SK-MEL-5 (cell line): Measurements from ENCODE around the gene SCG5. TPM values are rescaled to one million over a fixed set of nuclear protein-coding genes. Genes with fewer than 3 reads are reported as not detected.

ENCODE experiments used
- DNase-seq: peaks from one replicate; pipeline ENCODE4 v3.0.0-alpha.2; 2016; ENCODE audit warnings: low read depth, low spot score
- in situ Hi-C: cut with HindIII; loops from 2 replicates; pipeline ENCODE4 v1.10.0; 2016; ENCODE audit warnings: low sequenced_read_pairs, high pct_unique_total_duplicates, low pct_unique_long_range_greater_than_20kb
- total RNA-seq: library from RNA; depleted of rRNA; stranded (reverse); fragments of >200 nt; shearing (Covaris generic); gene quantifications from 2 replicates; pipeline ENCODE4 v1.2.3, GENCODE V29; 2014

Gene SCG5
- total RNA-seq, 1 experiment from 2014 or later, result not detected

DNA sequence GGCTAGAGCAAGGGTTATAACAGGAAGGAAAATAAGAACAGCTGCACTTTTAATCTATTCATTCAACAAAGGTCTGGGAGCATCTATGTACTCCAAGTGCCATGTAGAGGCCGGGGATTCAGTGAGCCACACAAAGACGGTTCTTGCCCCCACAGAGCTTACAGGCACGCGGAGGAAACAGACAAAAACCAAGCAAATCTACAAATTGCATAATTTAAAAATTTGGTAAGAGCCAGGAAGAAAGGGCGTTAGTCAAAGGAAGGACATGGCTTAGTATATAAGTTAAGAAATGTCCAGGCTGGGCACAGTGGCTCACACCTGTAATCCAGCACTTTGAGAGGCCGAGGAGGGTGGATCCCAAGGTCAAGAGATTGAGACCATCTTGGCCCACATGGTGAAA, 65.9 kb downstream of the SCG5 start:
- in situ Hi-C loops, result no loop called here
- DNase-seq, result no peak

DNA sequence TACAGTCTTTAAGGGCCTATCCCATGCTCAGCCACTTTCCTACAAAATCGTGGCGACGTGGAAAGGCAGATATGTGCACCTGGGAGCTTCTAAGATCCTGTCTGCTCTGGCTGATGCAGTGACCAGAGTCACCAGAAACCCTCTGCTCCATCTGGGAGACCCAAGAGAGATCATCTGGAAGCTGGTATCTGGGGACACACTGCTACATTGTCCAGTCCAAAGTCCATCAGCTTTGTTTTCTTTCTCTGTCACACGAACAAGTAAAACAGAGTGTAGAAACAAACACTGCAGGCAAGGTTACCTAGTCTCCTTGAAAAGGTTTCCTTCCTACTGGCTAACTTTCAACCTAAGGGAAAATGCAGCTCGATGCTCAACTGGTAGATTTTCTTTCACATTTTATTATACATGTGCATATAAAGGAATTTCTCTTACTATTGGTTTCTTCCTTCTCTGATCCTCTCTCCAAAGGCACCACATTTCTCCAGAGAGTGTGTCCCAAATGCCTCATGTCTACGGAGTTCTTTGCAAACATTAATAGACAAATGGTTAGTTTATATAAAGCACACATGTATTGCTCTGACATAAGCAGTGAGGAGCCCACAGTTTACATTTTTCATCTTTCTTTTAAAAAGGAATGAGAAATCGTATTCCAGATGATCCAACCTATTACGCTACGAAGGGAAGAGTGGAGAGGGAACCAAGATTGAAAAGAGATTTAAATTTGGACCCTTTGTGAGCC, 68.0 kb downstream of the SCG5 start:
- in situ Hi-C loops, result no loop called here
- DNase-seq, result no peak

DNA sequence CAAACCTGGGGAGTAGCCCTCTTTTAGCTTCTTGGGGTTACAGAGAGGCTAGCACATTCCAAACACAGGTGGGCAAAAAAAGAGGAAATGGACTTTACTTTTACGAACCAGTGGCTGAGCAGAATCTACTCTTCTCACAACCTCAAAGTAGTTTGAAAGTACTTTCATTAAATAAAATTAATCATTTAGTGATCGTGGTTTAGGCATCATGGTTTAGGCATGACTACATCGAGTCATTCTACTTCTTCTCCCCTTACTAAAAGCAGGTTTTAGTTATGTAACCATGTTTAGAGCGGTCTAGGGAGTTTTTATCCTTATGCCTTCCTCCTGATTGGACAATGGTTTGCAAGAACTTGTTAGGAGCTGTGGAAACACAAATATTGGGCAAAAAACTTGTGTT, 73.8 kb downstream of the SCG5 start:
- no peak for DNase-seq
- in situ Hi-C loops, result no loop called here

DNA sequence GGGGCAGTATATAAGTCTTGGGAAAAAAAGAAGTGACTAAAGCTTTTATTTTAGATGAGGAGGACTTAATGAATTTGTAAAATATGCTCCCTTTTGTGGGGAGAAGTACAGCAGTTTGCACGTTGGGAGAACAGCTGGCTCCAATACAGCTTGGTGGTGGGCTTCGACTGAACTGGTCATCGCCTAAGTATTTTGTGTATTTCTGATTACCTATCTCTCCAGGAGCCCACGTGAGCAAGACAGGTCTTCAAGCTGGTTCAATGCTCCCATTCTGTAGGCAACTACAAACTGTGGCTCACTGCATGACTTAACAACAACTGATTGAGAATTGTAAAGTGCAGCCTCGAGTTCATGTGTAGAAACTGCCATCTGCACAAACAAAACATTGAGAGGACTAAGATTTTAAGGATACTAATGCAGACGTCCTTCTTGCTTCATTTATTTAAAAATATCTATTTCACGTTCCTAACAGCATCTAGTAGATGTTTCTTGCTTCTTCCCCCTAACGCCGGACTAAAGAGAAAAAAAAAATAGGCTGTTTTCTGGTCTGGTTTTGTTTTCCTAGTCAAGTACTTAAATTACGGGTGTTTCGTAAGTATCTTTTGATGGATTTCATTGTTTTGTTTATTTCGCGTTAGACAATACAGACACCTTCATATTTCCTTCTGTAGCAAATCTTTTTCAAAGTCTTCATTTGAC, 74.9 kb downstream of the SCG5 start:
- in situ Hi-C loops, result no loop called here
- DNase-seq, result no peak

DNA sequence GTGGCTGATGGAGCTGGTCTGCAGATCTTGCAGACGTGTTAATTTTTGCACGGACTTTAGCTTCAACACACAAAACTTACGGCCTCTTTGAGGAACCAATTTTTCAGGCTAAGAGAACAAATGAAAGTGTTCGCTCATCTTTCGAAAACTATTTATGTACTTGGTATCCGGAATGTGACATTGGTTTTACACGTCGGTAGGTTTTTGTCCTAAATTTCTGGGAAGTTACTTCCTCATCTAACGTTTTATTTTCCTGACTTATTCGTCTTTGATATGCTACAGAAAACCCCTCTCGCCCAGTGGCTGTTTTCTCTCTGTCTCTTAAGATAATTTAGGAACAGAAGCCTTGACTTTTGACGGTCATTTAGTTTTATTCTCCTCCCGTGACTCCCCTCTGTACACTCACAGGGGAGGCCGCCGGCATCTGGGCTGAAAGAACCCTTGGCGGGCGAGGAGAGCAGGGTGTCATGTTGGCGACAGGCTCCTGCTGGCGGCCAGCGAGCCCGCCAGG, 75.5 kb downstream of the SCG5 start:
- in situ Hi-C loops, result no loop called here
- DNase-seq, result no peak

DNA sequence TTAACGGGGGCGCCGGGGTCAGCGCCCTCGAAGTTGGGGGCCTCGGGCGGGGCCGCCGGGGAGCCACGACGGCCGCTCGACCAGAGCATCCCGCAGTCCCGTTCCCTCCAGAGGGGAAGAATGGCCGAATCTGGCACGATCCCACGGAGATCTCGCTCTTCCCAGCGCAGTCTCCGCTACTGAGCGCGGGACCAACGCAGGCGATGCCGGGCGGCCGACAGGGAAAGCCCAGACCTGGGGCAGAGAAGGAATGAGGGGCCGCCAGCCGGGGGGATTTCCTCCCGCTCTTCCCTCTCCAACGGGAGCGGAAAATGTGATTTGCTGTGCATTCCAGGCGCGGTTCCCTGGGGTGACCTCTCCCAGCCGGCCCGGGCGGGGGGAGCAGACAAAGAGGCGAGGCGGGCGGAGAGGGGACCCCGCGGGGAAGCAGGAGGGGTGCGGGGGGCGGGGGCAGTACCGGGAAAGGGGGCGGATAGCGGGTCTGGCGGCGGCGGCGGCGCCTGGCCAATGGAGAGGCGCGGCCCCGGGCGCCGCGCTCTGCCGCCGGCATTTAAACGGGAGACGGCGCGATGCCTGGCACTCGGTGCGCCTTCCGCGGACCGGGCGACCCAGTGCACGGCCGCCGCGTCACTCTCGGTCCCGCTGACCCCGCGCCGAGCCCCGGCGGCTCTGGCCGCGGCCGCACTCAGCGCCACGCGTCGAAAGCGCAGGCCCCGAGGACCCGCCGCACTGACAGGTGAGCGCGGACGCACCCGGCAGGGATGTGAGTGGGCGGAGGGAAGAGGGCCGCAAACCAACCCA, 76.1 kb downstream of the SCG5 start, which contains the start of gene GREM1:
Gene GREM1, plus strand, starts transcription at position 579 of the 801 bp plus-strand sequence. CDS start 12,687 bp downstream, outside the sequence.
- in situ Hi-C loops, result no loop called here
- DNase-seq, result no peak

DNA sequence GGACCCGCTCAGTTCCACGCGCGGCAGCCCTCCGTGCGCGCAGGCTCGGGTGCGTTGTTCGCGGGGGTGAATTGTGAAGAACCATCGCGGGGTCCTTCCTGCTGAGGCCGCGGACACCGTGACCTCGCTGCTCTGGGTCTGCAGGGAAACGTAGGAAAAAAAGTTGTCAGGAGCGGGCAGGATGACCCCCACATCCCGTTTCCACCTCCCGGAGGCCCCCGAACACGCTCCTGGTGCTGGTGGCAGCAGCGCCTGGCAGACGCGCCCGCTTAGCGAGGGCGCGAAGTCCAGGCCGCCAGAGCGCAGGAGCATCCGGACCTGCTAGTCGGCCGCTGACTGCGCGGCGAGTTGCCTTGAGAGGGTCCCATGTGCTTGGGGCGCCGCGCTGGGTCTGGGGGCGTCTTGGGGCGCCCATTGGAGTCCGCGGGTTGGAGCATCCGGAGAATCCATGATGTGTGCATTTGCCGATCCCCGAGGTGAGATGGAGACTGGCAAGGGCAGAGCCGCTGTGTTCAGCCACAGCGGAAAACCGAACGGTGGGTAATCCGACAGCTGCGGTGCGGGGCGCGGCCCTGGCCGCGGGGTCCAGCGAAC, 76.8 kb downstream of the SCG5 start:
- in situ Hi-C loops, result no loop called here
- DNase-seq, result no peak

DNA sequence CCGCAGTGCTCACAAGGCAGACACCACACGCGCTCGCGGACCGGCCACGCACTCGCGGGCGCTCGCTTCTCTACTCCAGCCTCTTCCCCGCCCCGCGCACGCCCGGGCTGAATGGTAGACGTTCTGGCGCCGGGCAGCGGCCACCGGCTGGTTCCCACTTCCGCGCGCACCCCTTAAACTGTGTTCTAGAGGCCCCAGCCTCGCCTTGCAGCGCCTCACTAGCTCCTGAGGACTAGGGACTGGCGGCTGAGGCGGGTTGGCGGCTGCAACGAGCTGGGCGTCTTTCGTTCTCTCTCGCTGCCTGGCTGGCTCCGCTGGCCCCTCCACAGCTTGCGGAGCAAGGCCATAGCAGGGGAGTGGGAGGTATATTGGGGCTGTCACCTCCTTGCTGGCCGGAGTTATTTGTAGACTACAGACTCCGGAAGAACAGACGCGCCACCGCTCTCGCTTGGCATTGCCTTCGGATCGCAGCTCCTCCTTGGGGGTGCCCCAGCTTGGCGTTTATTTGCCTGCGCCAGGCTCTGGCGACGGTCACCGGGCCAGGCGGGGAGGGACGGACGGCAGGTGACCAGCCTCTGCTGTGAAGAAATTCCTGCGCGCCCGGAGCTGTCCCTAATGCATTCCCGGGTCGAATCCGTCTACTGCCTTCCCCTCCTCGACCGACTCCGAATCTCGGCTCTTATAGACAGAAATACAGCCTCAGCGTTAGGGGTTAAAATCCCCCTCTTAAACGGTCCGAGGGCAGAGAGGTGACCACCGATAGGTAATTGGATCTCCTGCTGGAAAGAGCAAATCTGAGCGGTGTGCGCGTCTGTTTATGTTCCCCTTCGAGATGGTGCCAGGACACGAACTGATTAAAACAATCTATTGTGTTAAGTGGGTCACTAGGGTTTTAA, 77.6 kb downstream of the SCG5 start:
- DNase-seq, result no peak
- in situ Hi-C loops, result no loop called here

DNA sequence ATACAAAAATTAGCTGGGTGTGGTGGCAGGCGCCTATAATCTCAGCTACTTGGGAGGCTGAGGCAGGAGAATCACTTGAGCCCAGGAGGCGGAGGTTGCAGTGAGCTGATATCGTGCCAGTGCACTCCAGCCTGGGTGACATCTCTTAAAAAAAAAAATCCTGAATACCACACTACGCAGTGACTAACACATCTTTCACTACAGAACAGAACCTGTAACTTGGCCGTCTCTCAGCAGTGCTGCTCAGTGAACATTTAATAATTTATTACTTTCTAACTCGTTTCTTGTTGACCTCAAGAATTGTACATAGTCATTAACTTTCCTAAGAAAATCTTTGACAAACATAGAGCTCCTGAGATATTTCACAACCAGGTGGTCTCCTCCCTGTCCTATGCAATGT, 80.1 kb downstream of the SCG5 start:
- no peak for DNase-seq
- in situ Hi-C loops, result no loop called here

DNA sequence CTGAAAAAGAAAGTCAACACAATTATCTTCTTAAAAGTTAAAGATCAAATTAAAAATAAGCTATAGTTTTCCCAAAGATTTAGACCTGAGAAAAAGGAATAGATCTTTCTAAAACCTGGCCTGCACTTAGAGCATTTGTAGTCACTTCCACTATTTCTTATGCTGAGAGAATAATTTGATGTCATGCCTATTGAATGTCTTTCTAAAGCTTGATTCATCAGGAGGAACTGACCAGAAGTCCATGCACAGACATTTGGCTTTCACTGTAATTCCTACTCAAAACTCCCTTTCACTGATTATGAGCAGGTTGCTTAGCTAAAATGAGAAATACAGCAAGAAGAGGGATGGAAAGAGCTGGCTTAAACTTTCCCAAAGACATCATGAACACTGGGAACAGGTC, 80.6 kb downstream of the SCG5 start:
- no peak for DNase-seq

DNA sequence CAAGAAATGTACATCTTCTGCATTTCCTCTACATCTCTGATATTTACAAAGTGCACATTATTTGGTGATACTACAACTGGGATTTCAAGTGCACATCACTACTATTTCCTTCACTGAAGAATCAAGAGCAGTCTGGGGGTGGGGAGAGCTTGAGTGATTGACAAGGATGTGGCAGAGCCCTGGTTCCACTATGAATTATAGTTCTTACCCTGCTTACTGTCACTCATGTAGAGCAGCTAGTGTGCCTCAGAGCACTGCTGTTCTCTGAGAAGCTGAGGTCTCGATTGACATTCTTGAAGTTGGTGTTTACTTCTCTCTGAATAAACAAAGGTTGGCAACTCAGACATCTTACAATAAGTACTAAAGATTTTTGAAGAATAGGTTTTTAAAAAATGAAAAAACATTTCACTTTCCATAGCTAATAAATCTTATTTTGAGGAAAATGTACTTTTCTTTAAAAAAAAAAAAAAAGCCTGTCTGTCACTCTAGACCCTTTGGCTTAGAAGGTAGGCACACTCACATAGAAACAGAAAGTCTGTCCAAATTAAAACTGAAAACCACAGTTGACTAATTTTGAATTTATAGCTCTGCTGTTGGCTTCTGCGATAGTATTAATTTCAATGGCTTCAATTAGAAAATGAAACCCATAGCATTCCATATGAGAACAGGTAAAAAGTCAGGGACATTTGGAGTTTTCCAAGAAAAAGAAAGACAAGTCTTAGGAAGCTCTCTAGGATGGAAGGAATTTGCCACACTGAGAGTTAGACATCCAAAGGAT, 81.8 kb downstream of the SCG5 start:
- DNase-seq, result no peak
- in situ Hi-C loops, result no loop called here

More for the DNA sequence above, 80.6 kb downstream of the SCG5 start:
- in situ Hi-C loops, result no loop called here

DNA sequence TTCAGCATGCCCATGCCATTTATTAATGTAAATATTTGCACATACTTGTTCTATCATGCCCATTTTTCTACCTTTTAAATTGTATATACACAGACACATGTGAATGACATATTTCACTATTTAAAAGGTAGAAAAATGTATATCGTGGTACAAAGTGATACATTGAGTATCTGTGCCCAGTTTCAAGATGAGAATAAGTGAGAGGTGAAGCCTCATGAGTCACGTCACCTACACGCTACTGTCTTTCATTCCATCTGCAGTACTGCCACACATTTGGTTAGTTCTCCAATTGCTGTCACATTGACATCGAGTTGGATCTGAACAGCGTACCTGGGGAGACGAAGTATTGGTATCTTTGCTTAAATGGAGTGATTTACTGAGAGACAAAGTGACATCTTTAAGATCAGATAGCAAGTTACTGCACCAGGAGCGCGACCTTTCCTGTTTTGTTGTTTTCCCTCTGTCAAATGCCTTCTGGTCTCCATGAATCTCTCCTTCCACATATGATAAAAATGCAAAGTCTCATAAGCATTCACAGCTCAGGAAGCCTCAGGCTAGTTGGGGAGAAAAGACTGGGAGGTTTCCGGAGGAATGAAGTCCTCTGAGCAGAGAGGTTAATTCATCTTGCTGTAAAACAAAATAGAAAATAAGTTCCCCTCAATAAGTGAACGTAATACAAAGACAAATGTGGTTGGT, 88.3 kb downstream of the SCG5 start:
- no peak for DNase-seq
- in situ Hi-C loops, result no loop called here

DNA sequence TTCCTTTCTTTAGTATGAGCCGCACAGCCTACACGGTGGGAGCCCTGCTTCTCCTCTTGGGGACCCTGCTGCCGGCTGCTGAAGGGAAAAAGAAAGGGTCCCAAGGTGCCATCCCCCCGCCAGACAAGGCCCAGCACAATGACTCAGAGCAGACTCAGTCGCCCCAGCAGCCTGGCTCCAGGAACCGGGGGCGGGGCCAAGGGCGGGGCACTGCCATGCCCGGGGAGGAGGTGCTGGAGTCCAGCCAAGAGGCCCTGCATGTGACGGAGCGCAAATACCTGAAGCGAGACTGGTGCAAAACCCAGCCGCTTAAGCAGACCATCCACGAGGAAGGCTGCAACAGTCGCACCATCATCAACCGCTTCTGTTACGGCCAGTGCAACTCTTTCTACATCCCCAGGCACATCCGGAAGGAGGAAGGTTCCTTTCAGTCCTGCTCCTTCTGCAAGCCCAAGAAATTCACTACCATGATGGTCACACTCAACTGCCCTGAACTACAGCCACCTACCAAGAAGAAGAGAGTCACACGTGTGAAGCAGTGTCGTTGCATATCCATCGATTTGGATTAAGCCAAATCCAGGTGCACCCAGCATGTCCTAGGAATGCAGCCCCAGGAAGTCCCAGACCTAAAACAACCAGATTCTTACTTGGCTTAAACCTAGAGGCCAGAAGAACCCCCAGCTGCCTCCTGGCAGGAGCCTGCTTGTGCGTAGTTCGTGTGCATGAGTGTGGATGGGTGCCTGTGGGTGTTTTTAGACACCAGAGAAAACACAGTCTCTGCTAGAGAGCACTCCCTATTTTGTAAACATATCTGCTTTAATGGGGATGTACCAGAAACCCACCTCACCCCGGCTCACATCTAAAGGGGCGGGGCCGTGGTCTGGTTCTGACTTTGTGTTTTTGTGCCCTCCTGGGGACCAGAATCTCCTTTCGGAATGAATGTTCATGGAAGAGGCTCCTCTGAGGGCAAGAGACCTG, 89.5 kb downstream of the SCG5 start:
- in situ Hi-C loops, result no loop called here

DNA sequence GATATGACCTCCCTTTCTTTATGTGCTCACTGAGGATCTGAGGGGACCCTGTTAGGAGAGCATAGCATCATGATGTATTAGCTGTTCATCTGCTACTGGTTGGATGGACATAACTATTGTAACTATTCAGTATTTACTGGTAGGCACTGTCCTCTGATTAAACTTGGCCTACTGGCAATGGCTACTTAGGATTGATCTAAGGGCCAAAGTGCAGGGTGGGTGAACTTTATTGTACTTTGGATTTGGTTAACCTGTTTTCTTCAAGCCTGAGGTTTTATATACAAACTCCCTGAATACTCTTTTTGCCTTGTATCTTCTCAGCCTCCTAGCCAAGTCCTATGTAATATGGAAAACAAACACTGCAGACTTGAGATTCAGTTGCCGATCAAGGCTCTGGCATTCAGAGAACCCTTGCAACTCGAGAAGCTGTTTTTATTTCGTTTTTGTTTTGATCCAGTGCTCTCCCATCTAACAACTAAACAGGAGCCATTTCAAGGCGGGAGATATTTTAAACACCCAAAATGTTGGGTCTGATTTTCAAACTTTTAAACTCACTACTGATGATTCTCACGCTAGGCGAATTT, 91.2 kb downstream of the SCG5 start:
- no peak for DNase-seq
- in situ Hi-C loops, result no loop called here

More for the DNA sequence above, 89.5 kb downstream of the SCG5 start:
- no peak for DNase-seq
